Keratinocyte (primary cell): Measurements from ENCODE around the gene ZNF544. TPM values are rescaled to one million over a fixed set of nuclear protein-coding genes. Genes with fewer than 3 reads are reported as not detected.

ENCODE experiments used
- DNase-seq: peaks from one replicate; pipeline ENCODE4 v3.0.0-alpha.2; 2011; ENCODE audit warnings: low read depth, missing footprints, low spot score
- FAIRE-seq: peaks from 2 replicates; lab custom pipeline; 2011; peaks lifted over from hg19 to GRCh38; lab: Jason Lieb, UNC
- H2AFZ ChIP-seq: 2 replicates; pipeline ENCODE4 v1.6.0; 2012; ENCODE audit warnings: low read length, control low read depth, inconsistent platforms; ENCODE audit not compliant: control insufficient read depth
- H3K27ac ChIP-seq: 2 replicates; pipeline ENCODE4 v1.5.1; 2011; ENCODE audit warnings: low read length; ENCODE audit not compliant: control insufficient read depth, insufficient read depth
- H3K27me3 ChIP-seq: 3 replicates; pipeline ENCODE4 v1.6.0; 2011; ENCODE audit warnings: low read length; ENCODE audit not compliant: control insufficient read depth, insufficient read depth; ENCODE audit errors: extremely low read depth
- H3K36me3 ChIP-seq, 2 experiments: 2 replicates in 1 of 2; 3 replicates in 1 of 2; pipeline ENCODE4 v1.5.1; 2011; ENCODE audit warnings: low read length in 2 of 2, mild to moderate bottlenecking in 1 of 2; ENCODE audit not compliant: control insufficient read depth in 2 of 2, insufficient read depth in 2 of 2; ENCODE audit errors: extremely low read depth in 1 of 2
- H3K4me1 ChIP-seq: 3 replicates; pipeline ENCODE4 v1.5.1; 2011; ENCODE audit warnings: low read length; ENCODE audit not compliant: control insufficient read depth, insufficient read depth; ENCODE audit errors: extremely low read depth
- H3K4me2 ChIP-seq: 3 replicates; pipeline ENCODE4 v1.6.0; 2011; ENCODE audit warnings: low read depth, low read length; ENCODE audit not compliant: control insufficient read depth, insufficient read depth; ENCODE audit errors: extremely low read depth
- H3K4me3 ChIP-seq, 3 experiments: fragments of 200-600 bp in 1 of 3; sonication (generic) in 1 of 3; 2 replicates in 2 of 3; 3 replicates in 1 of 3; pipeline ENCODE4 v1.5.1; 2011 to 2016; ENCODE audit warnings: low read length in 3 of 3, mild to moderate bottlenecking in 3 of 3, control low read depth in 2 of 3, inconsistent platforms in 1 of 3, low read depth in 1 of 3, mixed read lengths in 1 of 3, mixed run types in 1 of 3, moderate library complexity in 1 of 3; ENCODE audit not compliant: control insufficient read depth in 2 of 3, insufficient read depth in 2 of 3; ENCODE audit errors: extremely low read depth in 1 of 3
- H3K79me2 ChIP-seq: 2 replicates; pipeline ENCODE4 v1.6.0; 2012; ENCODE audit warnings: low read length; ENCODE audit not compliant: control insufficient read depth, insufficient read depth
- H3K9ac ChIP-seq: 3 replicates; pipeline ENCODE4 v1.6.0; 2011; ENCODE audit warnings: low read length; ENCODE audit not compliant: control insufficient read depth, insufficient read depth; ENCODE audit errors: extremely low read depth
- H3K9me1 ChIP-seq: 3 replicates; pipeline ENCODE4 v1.6.0; 2011; ENCODE audit warnings: low read length; ENCODE audit not compliant: control insufficient read depth, insufficient read depth; ENCODE audit errors: extremely low read depth
- H3K9me3 ChIP-seq: 2 replicates; pipeline ENCODE4 v1.5.1; 2012; ENCODE audit warnings: low read depth, low read length; ENCODE audit not compliant: control insufficient read depth
- H4K20me1 ChIP-seq: 3 replicates; pipeline ENCODE4 v1.6.0; 2011; ENCODE audit warnings: low read length; ENCODE audit not compliant: control insufficient read depth, insufficient read depth; ENCODE audit errors: extremely low read depth
- CTCF ChIP-seq, 3 experiments: IDR thresholded peaks in 1 of 3; conservative IDR thresholded peaks in 1 of 3; optimal IDR thresholded peaks in 1 of 3; 2 replicates in 2 of 3; 3 replicates in 1 of 3; pipeline versions ENCODE3 to v1.5.1; 2011; ENCODE audit warnings: low read length in 3 of 3, mild to moderate bottlenecking in 3 of 3, moderate library complexity in 2 of 3, control low read depth in 1 of 3, inconsistent platforms in 1 of 3; ENCODE audit not compliant: insufficient read depth in 2 of 3; ENCODE audit errors: extremely low read depth in 1 of 3
- EZH2 ChIP-seq: IDR thresholded peaks from one replicate; pipeline ENCODE4 v1.6.1; 2012; ENCODE audit warnings: inconsistent platforms, mild to moderate bottlenecking, low read length, moderate library complexity
- dilution Hi-C: fragments of 300-500 bp; cut with MboI; formaldehyde crosslinking; loops from one replicate; pipeline ENCODE4 v1.7.0; 2020; ENCODE audit warnings: low sequenced_read_pairs; ENCODE audit not compliant: extremely low pct_ligation_motif_present
- polyA plus RNA-seq, 5 experiments: library from polyadenylated mRNA; depleted of rRNA in 3 of 5; stranded (reverse) in 3 of 5; stranded (forward) in 1 of 5; unstranded in 1 of 5; fragments of >200 nt; gene quantifications; 1 replicate in 1 of 5; 2 replicates in 3 of 5; 3 replicates in 1 of 5; pipeline versions ENCODE4 v1.2.1 to v1.2.3, GENCODE V29; 2011 to 2012; ENCODE audit warnings: missing spikeins in 2 of 5, low read depth in 1 of 5, low replicate concordance in 1 of 5

The ZNF544 gene
- polyA plus RNA-seq, 1 donor (not counting 4 experiments of a cell fraction or from before 2014, with no cell fraction given) = 30.9 TPM

GRCh38 chr19:58275564-58275963 lies 46.9 kb downstream of the ZNF544 start:
- no peaks in the 10 kb centered on the region for H3K9me1 ChIP-seq

DNA sequence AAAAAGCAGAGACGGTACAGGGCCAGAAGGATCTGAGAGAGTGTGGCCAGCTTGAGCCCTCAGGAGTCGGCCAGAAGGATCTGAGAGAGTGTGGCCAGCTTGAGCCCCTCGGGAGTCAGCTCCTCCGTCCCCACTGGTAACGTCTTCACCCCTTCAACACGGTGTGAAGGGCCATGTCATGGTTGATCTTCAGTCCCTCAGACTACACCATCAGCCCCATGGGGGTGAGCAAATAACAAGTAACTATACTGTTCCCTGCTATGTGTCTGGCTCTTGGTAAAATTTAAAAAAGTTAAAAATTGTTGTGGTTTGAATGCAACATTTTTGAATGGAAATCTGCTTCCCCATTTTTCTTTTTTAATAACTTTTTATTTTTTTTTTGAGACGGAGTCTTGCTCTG lies 48.5 kb downstream of the ZNF544 start:
- H3K4me1 ChIP-seq = peaks cover 9% of the 10 kb centered on the region
- dilution Hi-C loops = no loop called here
- no peaks in the 10 kb centered on the region for H3K27me3 ChIP-seq
- H3K9me3 ChIP-seq = no peaks in the 10 kb centered on the region
- no peak overlapping the region for H3K27ac ChIP-seq
- H3K4me2 ChIP-seq = no peak overlapping the region
- no peaks in the 10 kb centered on the region for H3K9me1 ChIP-seq
- H3K36me3 ChIP-seq = peaks cover 0 to 3% of the 10 kb centered on the region in 2 experiments
- no peak overlapping the region for H2AFZ ChIP-seq
- H3K79me2 ChIP-seq = peaks cover 33% of the 10 kb centered on the region
- H4K20me1 ChIP-seq = no peaks in the 10 kb centered on the region
- TF ChIP-seq EZH2 = no peak
- no peak for TF ChIP-seq CTCF (optimal IDR thresholded peaks at IDR 0.05 in 1 of 3, IDR thresholded peaks at IDR 0.05 in 1 of 3, conservative IDR thresholded peaks at IDR 0.05 in 1 of 3; ENCODE audit: extremely low read depth in 1 of 3, insufficient read depth in 2 of 3, low read length in 3 of 3)
- DNase-seq = no peak
- H3K4me3 ChIP-seq = no peak overlapping the region
- no peak for FAIRE-seq
- no peak overlapping the region for H3K9ac ChIP-seq

More at GRCh38 chr19:58275564-58275963, 46.9 kb downstream of the ZNF544 start:
- H3K27me3 ChIP-seq = no peaks in the 10 kb centered on the region
- H3K4me2 ChIP-seq = no peak overlapping the region
- no peak overlapping the region for H3K9ac ChIP-seq
- peaks cover 9% of the 10 kb centered on the region for H3K4me1 ChIP-seq
- peaks cover 2% of the 10 kb centered on the region for H3K9me3 ChIP-seq
- no peak for TF ChIP-seq EZH2
- no peak for TF ChIP-seq CTCF (optimal IDR thresholded peaks at IDR 0.05 in 1 of 3, IDR thresholded peaks at IDR 0.05 in 1 of 3, conservative IDR thresholded peaks at IDR 0.05 in 1 of 3; ENCODE audit: extremely low read depth in 1 of 3, insufficient read depth in 2 of 3, low read length in 3 of 3)
- dilution Hi-C loops = no loop called here
- H3K4me3 ChIP-seq = no peak overlapping the region
- FAIRE-seq (no peak), DNase-seq (no peak)
- H3K27ac ChIP-seq = no peak overlapping the region
- H2AFZ ChIP-seq = no peak overlapping the region
- H3K79me2 ChIP-seq = peaks cover 18% of the 10 kb centered on the region
- H4K20me1 ChIP-seq = no peaks in the 10 kb centered on the region
- peaks cover 0 to 5% of the 10 kb centered on the region in 2 experiments for H3K36me3 ChIP-seq
